SIG-M5 treated with dmso at 0.1 percent for 504 hours (cell line): Measurements from ENCODE around the gene PFKP.
"Not testable (repeated sequence)": the region's sequence is repeated elsewhere in the genome, so short reads cannot be mapped to it uniquely, and the experiment has no call there.

Source experiments
- DNase-seq: peaks from one replicate; lab custom pipeline; 2025; ENCODE audit not compliant: unreplicated experiment; lab: John Stamatoyannopoulos, UW

The PFKP gene

DNA sequence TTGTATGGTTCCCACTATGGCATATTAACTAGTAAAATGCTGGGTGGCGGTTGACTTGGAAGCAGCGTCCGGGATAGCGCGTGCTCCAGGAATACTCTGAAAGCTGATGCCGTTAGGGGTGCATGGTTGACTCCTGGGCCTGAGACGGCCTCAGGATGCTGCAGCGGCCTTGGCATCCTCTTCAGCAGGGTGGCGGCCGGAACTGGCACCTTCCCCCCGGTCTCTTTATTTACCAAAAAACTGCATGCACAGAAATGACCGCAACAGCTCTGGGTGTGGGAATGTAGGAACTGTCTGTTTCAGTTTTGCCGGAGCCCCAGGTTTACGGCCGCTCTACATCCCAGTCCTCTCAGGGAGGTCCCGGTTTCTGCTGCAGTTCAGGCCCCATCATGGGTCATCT, 28.8 kb downstream of the PFKP start:
- no peak for DNase-seq

- DNase-seq, result no peak
These were observed 29.8 kb downstream of the PFKP start for GRCh38 chr10:3097160-3097559.

DNA sequence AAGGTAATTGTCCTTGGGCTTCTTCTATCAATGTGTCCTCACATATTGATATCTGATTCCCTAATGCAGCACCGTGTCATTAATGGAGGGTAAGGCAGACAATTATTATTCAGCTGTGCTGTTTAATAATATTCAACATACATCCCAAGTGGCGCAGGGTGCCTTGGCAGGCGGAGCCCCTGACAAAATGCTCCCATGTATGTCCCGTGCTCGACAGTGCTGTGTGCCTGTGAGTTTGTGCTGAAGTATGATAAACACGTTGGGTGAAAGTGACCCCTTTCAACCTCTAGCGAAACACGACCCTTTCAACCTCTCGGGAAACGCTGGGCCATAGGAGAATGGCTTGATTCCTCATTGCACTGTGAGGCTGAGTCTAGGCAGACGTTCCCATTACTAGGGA, 31.3 kb downstream of the PFKP start:
- DNase-seq, result no peak

DNA sequence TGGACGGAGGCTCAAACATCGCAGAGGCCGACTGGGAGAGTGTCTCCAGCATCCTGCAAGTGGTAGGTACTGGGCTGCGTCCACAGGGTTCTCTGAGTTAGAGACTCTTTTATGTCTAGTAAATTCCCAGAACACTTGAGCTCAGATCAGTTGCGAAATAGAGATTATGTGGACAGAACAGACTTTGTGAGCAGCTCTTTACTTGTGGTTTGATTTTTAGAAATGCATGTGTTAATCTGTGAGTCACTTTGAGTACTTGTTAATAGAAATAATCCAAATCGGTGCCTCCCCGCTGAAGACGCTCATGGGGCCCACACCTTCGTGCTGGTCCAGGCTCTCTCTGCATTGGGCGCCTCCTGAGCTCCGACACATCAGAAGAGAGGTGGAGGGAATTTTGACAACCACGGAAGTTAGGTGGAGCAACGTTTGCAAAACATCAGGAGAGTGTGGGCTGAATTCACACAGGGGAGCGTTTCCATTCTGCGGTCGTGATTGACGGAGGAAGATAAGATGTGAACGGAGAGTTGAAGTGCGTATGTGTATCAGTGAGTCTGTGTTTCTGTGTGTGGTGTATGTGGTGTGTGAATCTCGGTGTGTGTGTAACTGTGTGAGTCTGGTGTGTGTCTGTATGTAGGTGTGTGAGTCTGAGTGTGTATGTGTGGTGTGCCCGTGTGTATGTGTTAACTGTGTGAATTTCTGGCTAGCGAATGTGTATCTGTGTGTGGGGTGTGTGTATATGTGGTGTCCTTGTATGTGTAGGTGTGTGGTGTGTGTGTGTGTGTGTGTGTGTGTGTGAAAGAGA, 32.1 kb downstream of the PFKP start:
- DNase-seq, result peak; percentile 32

DNA sequence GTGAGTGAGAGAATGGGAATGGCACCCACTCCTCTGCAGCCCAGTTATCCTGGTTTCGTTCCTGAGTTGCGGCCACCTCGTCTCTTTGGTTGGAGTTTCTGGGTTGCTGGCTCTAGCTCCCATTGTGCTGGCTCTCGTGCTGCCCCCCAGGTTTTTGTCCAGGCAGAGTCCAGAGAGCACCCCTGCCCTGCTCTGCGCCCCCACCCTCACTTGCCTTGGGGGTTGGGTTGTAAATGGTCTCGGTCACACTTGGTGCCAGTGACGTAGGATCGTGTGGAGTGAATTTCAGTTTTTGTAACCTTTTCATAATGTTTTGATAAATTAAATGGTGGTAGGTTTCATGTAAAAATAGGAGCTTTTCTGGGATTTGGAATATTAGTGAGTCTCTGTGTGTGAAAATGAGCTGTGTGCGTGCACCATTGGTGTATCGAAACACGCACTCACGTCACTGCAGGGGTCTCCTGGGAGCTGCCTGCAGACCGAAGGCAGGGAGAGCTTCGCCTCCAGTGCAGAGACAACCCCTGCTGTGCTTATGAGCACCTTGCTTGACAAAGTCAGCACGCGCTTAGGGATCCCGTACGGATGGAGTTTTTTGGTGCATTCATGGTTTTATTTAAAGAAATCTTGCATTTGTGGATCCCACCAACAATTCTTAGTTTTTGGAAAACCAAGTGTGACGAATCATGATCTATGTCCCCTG, 32.9 kb downstream of the PFKP start:
- no peak for DNase-seq

DNA sequence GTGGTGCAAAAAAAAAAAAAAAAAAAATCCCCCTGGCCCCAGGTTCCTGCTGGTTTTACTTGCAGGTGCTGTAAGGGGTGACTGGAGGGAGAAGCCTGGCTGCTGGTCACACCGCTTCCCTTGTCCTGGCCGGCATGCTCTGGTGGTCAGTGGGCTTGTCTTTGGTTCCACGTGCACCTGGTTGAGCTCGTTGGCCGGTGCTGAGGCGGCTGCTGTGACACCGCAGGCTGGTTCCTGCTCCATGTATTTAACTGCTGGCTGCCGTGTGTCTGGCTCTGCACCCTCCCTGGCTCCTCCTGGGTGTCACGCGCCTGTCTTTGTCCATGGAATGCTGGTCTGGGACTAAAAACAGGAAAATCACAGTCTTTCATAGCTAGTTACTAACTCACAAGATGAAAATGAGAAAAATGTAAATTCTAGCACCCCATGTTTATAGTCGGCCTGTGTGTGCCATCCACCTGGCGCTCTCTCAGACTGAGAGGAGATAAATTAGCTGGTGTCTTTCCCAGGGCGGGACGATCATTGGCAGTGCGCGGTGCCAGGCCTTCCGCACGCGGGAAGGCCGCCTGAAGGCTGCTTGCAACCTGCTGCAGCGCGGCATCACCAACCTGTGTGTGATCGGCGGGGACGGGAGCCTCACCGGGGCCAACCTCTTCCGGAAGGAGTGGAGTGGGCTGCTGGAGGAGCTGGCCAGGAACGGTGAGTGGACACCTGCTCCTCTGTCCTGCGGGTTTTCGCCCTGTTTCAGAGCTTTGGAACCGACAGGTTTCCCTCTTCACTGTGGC, 33.7 kb downstream of the PFKP start:
- DNase-seq, result no peak

DNA sequence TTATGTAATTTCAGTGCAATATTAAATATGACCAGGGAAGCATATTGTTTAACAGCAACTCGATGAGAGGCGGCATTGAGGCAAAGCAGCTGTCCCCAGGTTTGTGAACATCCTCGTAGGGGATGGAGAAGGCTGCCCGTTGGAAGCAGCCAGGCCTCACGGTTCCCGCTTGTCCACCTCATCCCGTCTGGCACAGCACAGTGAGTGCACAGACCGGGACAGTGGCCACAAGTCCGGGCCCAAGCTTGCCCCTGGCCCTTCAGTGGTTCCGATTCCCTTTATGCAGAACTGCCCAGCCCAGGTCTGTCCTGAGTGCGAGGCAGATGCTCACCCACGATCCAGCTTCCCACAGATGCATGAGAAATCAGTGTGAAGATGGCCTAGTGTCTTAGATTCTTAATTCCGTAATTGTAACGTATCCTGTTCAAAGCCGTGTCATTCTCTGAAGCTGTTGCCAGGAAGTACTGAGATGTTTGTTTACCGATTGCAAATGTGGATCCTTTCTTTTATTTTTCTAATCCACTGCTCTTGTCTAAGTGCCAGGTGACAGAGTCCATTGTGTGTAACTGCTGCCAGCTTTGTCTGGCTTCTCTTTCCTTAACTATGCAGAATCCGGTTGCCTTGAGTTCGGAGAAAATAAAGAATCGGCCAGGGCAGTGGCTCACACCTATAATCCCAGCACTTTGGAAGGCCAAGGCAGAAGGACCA, 35.5 kb downstream of the PFKP start:
- DNase-seq, result no peak

GRCh38 chr10:3103646-3104045, 36.3 kb downstream of the PFKP start:
- DNase-seq, result no peak

DNA sequence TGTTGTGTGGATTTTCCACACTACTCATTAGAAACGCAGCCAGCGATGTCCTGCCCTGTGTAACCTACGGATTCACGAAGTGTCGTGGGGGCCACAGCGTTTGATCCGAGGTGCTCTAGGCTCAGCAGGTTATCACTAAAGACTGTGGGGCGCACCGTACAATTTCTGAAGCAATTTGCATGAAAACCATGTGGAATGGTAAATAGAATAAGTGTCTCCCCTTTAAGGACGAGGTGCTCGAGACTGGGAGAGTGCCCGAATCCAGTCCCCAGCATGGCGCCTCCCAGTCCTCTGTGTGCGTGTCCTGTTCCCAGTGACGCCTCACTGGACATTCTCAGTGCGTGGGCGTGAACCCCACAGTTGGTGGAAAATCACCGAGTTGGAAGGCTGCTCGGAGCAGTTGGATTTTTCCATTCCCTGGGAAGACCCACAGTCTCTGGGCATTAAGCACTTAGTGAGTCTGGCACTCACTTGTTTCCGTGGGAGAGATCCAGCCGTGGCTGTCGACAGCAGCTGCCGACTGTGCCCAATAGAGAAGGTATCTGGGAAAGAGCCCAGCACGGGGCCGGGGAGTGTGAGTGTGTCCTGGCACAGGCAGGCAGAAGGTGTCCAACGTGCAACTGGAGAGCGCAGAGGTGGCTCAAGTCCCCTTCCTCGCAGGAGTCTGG, 37.0 kb downstream of the PFKP start:
- DNase-seq, result no peak

GRCh38 chr10:3105166-3105565, 37.8 kb downstream of the PFKP start:
- no peak for DNase-seq

DNA sequence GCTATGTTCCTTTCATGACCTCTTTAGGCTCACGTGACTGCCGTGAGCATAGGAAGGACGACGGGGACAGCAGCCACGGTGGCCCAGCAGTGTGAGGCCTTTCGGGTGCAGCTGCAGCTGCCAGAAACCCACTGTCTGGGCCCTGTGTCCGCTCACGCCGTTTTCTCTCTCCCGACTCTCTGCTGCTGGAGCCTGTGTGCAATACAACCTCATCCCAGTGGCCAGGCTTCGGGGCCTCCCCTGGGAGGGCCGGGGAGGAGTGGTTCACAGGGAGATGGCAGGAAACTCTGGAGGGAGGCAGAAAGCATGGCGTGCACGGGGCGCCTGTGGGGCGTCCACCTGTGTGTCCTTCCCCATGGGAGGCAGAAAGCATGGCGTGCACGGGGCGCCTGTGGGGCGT, 38.6 kb downstream of the PFKP start:
- DNase-seq, result no peak

DNA sequence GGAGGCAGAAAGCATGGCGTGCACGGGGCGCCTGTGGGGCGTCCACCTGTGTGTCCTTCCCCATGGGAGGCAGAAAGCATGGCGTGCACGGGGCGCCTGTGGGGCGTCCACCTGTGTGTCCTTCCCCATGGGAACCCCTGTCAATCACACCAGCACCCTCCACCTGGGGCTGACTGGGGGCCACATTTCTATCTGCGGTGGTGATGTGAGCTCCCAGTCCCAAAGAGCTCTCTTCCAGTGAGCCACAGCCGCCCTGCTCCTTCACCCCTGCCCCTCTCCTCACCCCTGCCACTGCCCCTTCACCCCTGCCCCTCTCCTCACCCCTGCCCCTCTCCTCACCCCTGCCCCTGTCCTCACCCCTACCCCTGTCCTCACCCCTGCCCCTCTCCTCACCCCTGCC, 39.0 kb downstream of the PFKP start:
- not testable (repeated sequence) for DNase-seq

GRCh38 chr10:3106928-3107425, 39.6 kb downstream of the PFKP start:
- DNase-seq, result no peak

- DNase-seq, result no peak
These were observed 40.1 kb downstream of the PFKP start for GRCh38 chr10:3107426-3107961.

- DNase-seq, result no peak
These were observed 40.7 kb downstream of the PFKP start for GRCh38 chr10:3108033-3108432.

GRCh38 chr10:3108575-3109105, 41.3 kb downstream of the PFKP start:
- no peak for DNase-seq

- DNase-seq, result no peak
These were observed 41.8 kb downstream of the PFKP start for GRCh38 chr10:3109196-3109595.

- DNase-seq, result no peak
These were observed 42.3 kb downstream of the PFKP start for GRCh38 chr10:3109633-3110032.

- DNase-seq, result no peak
These were observed 43.7 kb downstream of the PFKP start for GRCh38 chr10:3110782-3111620.
